Measurements from ENCODE around the gene CBARP. TPM values are rescaled to one million over a fixed set of nuclear protein-coding genes. Genes with fewer than 3 reads are reported as not detected.

The CBARP gene
- total and polyA plus RNA-seq, 8 donors = 0.55 to 2.5 (median 1.3) TPM

GRCh38 chr19:1251330-1252220, 13.8 kb upstream of the CBARP start:
- Histone ChIP-seq H3K4me1 (peaks cover 15 to 57% of the 10 kb centered on the region in 2 donors), H3K36me3 (peaks cover 9 to 55% of the 10 kb centered on the region in 2 donors), H3K4me3 (peak overlapping the region; percentile 78 to 99), H3K27me3 (no peaks in the 10 kb centered on the region), H3K27ac (peak overlapping the region; percentile 97 to 99), H3K9me3 (no peaks in the 10 kb centered on the region)
- peak in 2 of 4 donors; percentile 90 to 95 for DNase-seq
- ATAC-seq = peak; percentile 1
- intact Hi-C loops (cut with DNase I) = no loop called here
- TF ChIP-seq, protein P1, sequence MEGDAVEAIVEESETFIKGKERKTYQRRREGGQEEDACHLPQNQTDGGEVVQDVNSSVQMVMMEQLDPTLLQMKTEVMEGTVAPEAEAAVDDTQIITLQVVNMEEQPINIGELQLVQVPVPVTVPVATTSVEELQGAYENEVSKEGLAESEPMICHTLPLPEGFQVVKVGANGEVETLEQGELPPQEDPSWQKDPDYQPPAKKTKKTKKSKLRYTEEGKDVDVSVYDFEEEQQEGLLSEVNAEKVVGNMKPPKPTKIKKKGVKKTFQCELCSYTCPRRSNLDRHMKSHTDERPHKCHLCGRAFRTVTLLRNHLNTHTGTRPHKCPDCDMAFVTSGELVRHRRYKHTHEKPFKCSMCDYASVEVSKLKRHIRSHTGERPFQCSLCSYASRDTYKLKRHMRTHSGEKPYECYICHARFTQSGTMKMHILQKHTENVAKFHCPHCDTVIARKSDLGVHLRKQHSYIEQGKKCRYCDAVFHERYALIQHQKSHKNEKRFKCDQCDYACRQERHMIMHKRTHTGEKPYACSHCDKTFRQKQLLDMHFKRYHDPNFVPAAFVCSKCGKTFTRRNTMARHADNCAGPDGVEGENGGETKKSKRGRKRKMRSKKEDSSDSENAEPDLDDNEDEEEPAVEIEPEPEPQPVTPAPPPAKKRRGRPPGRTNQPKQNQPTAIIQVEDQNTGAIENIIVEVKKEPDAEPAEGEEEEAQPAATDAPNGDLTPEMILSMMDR (IDR thresholded peaks at IDR 0.05) = no peak

- DNase-seq = peak in 2 of 4 donors; percentile 60 to 84
- H3K4me1 ChIP-seq = peaks cover 15 to 57% of the 10 kb centered on the region in 2 donors
- TF ChIP-seq, protein P1 (IDR thresholded peaks at IDR 0.05) = no peak
- peak overlapping the region; percentile 97 to 99 for H3K27ac ChIP-seq
- no peaks in the 10 kb centered on the region for H3K27me3 ChIP-seq
- intact Hi-C loops (cut with DNase I) = no loop called here
- H3K9me3 ChIP-seq = no peaks in the 10 kb centered on the region
- H3K36me3 ChIP-seq = peaks cover 7 to 46% of the 10 kb centered on the region in 2 donors
- H3K4me3 ChIP-seq = peak overlapping the region; percentile 78 to 99
- no peak for ATAC-seq
These were observed 12.8 kb upstream of the CBARP start for GRCh38 chr19:1250437-1251260.

DNA sequence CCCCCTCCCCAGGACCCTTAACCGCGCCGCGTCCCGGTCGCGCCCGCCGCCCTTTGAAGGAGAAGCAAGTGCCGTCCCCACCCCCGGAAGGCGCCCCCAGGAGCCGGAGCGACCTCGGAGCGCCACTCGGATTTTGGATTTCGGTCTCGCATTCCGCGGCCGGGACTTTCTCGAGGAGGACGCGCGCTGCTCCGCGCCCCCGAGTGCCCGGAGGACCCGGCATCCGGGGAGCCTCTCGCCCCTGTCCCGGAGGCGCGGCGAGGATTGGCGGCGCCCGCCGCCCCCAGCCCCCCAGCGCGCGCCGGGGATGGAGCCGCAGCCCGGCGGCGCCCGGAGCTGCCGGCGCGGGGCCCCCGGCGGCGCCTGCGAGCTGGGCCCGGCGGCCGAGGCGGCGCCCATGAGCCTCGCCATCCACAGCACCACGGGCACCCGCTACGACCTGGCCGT, 12.2 kb upstream of the CBARP start:
- intact Hi-C loops (cut with DNase I) = no loop called here
- H3K27me3 ChIP-seq = no peaks in the 10 kb centered on the region
- no peak for DNase-seq
- TF ChIP-seq, protein P1 (IDR thresholded peaks at IDR 0.05) = no peak
- H3K4me3 ChIP-seq = peak overlapping the region; percentile 78 to 99
- H3K4me1 ChIP-seq = peaks cover 17 to 57% of the 10 kb centered on the region in 2 donors
- ATAC-seq = no peak
- peak overlapping the region; percentile 97 to 99 for H3K27ac ChIP-seq
- peaks cover under 1 to 39% of the 10 kb centered on the region in 2 donors for H3K36me3 ChIP-seq
- no peaks in the 10 kb centered on the region for H3K9me3 ChIP-seq

DNA sequence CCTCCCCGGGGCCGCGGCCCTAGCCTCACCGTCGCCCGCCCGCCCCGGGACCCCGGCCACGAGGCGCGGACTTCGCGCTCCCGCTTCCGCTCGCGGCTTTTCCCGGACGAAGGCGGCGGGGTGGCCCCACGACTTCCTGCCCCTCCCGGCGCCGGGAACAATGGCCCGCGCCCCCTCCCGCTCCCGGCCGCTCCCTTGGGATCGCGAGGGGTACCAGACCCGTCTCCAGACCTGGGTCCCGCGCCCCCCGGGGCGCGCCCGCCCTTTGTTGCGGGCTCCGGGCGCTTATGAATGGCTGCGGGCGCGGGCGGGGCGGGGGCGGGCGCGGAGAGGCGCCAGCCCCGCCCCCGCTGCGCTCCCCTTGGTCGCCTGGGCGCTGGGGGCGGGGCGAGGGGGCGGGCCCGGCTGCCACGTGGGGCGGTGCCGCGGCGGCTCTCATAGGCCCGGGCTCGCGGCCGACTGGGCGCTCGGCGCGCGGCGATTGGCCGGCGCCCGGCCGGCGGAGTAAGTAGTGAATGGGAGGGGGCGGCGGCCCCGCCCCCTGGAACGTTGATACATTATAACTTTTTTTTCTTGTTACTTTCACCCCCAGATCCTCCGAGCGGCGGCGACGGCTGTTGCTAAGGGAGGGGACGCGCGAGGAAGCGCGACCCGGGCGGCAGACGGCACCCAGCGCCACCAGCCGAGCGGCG, 11.6 kb upstream of the CBARP start:
- intact Hi-C loops (cut with DNase I) = no loop called here
- H3K4me3 ChIP-seq = peak overlapping the region; percentile 78 to 99
- ATAC-seq (peak; percentile 18), DNase-seq (peak; percentile 93 to 98 (median 96))
- no peaks in the 10 kb centered on the region for H3K27me3 ChIP-seq
- no peaks in the 10 kb centered on the region for H3K9me3 ChIP-seq
- peak overlapping the region; percentile 98 to 99 for H3K27ac ChIP-seq
- TF ChIP-seq, protein P1 (IDR thresholded peaks at IDR 0.05) = no peak
- H3K4me1 ChIP-seq = peaks cover 22 to 57% of the 10 kb centered on the region in 2 donors
- H3K36me3 ChIP-seq = peaks cover 0 to 34% of the 10 kb centered on the region in 2 donors

Data from left lung (tissue), 10 donors.